ENCODE measurements around the gene CLPTM1L.

CLPTM1L gene

GRCh38 chr5:1274471-1274870 is 70.4 kb downstream of the CLPTM1L start:
- no peak for DNase-seq (ENCODE audit: low read depth in 2 of 2)

GRCh38 chr5:1273745-1274144 is 71.2 kb downstream of the CLPTM1L start:
- no peak for DNase-seq (ENCODE audit: low read depth in 2 of 2)

- DNase-seq (ENCODE audit: low read depth in 2 of 2): no peak
Measured at GRCh38 chr5:1272201-1272600, 72.7 kb downstream of the CLPTM1L start.

DNA sequence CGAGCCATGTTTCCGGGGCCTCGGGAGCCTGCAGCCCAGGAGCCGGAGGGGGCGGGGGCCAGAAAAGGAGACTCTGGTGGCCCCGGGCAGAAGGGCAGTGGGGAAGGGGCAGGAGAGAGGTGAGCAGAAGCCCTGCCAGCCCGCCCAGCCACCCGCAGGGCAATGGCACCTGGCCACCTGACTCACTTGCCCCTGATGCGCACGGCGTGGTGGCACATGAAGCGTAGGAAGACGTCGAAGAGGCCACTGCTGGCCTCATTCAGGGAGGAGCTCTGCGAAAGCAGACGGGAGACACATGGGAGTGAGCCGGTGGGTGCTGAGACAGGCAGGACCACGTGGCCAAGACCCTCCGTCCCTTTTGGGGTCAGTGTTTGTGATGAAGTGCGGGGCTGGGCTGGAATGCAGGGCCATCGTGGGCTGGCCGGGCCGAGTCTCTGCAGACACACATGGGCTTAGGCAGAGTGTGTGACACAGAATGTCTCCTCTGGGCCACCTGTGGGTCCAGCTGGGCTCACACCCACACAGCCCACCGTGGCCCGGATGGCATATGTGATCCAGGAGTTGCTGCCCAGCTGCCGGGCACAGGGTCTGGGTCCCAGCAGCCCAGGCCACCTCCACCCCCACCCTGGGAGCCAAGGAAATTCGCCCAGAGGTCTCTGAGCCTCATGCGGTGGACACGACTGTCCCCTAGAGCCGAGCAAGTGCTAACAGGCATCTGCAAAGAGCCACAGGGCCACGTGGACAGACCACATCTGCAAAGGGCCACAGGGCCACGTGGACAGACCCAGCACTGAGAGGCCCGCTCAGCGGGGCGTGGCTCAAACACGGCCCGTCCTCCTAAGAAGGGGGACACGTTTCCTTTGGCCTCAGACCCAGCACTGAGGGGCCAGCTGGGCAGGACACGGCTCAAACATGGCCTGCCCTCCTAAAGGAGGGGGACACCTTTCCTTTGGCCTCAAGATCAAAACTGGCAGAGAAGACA is 73.7 kb downstream of the CLPTM1L start:
- DNase-seq (ENCODE audit: low read depth in 2 of 2): no peak

DNA sequence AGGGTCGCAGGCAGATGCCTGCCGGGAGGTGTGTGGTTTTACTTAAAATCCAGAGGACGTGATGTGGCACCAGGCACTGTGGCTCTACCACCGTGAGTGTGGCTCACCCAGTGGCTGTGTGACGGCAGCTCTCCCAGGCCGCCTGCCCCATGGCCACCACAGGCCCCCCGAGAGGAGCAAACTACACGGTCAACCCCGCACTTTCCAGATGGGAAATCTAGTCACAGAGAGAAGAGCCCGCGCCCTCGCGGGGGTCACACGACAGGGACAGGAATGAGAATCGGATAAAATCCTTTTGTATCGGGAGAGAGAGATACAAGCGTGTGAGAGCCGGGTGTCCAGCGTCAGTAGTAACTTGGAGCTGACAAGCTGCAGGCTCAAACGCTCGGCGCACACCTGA is 74.5 kb downstream of the CLPTM1L start:
- DNase-seq (ENCODE audit: low read depth in 2 of 2): no peak

- peak in 1 of 2 experiments; percentile 19 for DNase-seq (ENCODE audit: low read depth in 2 of 2)
Measured at GRCh38 chr5:1268666-1269065, 76.2 kb downstream of the CLPTM1L start.

DNA sequence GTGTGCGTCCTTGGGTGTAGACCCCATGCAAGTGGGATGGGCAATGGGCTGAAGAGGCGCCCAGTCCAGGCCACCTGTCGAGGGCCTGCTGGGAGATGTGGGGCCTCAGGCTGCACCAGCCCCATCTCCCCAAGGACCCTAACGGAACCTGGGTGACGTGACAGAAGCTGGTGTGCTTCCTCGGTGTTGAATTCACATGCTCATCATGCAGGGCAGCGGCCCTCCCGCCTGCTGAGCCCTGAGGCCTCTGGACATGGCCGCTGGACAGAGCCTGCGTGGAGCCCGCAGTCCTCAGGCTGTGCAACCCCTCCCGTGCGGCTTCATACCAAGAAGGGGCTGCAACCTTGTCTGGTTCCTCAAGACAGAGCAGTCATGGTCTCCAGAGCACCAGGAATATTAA is 76.8 kb downstream of the CLPTM1L start:
- no peak for DNase-seq (ENCODE audit: low read depth in 2 of 2)

Measured in stimulated activated CD4-positive, alpha-beta T cell treated with anti-CD3 and anti-CD28 coated beads, Interleukin-12 subunit alpha, Interleukin-12 subunit beta, amount 100 ng/mL, for 24 hours (primary cell).